CD4-positive, alpha-beta T cell treated with Interleukin-6 at 100 ng/mL for 8 hours (primary cell): ENCODE data around the gene TUBB6.

ENCODE experiments used
- DNase-seq: peaks from one replicate; pipeline ENCODE4 v3.0.0-alpha.2; 2020; ENCODE audit warnings: mixed read lengths, low spot score

Gene TUBB6

GRCh38 chr18:12314591-12315305, 6.7 kb downstream of the TUBB6 start:
- no peak for DNase-seq

GRCh38 chr18:12315490-12315889, 7.4 kb downstream of the TUBB6 start:
- no peak for DNase-seq

GRCh38 chr18:12315911-12316310, 7.9 kb downstream of the TUBB6 start:
- DNase-seq: no peak

GRCh38 chr18:12317664-12318333, 9.8 kb downstream of the TUBB6 start:
- DNase-seq: no peak

- no peak for DNase-seq
Observed at GRCh38 chr18:12318334-12318697, 10.3 kb downstream of the TUBB6 start.

GRCh38 chr18:12318857-12319256, 10.8 kb downstream of the TUBB6 start:
- no peak for DNase-seq

GRCh38 chr18:12321333-12321732, 13.3 kb downstream of the TUBB6 start:
- no peak for DNase-seq

GRCh38 chr18:12324991-12325725, 17.1 kb downstream of the TUBB6 start:
- no peak for DNase-seq

GRCh38 chr18:12325726-12326245, 17.7 kb downstream of the TUBB6 start:
- no peak for DNase-seq

GRCh38 chr18:12326711-12327460, 18.8 kb downstream of the TUBB6 start:
- no peak for DNase-seq

GRCh38 chr18:12327510-12328178, 19.6 kb downstream of the TUBB6 start:
- DNase-seq: peak; percentile 57

GRCh38 chr18:12328179-12328823, 20.3 kb downstream of the TUBB6 start:
- no peak for DNase-seq

GRCh38 chr18:12329125-12329698, 21.2 kb downstream of the TUBB6 start:
- no peak for DNase-seq

GRCh38 chr18:12330766-12331165, 22.7 kb downstream of the TUBB6 start:
- DNase-seq: no peak

- no peak for DNase-seq
Observed at GRCh38 chr18:12333506-12334290, 25.7 kb downstream of the TUBB6 start.

GRCh38 chr18:12334366-12334808, 26.3 kb downstream of the TUBB6 start:
- no peak for DNase-seq

GRCh38 chr18:12334863-12335262, 26.8 kb downstream of the TUBB6 start:
- DNase-seq: no peak

- no peak for DNase-seq
Observed at GRCh38 chr18:12335503-12335902, 27.5 kb downstream of the TUBB6 start.

GRCh38 chr18:12336171-12336613, 28.2 kb downstream of the TUBB6 start:
- DNase-seq: no peak

GRCh38 chr18:12336887-12337286, 28.8 kb downstream of the TUBB6 start:
- DNase-seq: no peak
